ENCODE data around the gene WBP2. TPM values are rescaled to one million over a fixed set of nuclear protein-coding genes. Genes with fewer than 3 reads are reported as not detected.

Gene WBP2
- total and polyA plus RNA-seq, 2 of the 13 experiments (the other 11 are each of a cell fraction or from before 2014, with no cell fraction given), result 29.2 to 29.5 TPM

DNA sequence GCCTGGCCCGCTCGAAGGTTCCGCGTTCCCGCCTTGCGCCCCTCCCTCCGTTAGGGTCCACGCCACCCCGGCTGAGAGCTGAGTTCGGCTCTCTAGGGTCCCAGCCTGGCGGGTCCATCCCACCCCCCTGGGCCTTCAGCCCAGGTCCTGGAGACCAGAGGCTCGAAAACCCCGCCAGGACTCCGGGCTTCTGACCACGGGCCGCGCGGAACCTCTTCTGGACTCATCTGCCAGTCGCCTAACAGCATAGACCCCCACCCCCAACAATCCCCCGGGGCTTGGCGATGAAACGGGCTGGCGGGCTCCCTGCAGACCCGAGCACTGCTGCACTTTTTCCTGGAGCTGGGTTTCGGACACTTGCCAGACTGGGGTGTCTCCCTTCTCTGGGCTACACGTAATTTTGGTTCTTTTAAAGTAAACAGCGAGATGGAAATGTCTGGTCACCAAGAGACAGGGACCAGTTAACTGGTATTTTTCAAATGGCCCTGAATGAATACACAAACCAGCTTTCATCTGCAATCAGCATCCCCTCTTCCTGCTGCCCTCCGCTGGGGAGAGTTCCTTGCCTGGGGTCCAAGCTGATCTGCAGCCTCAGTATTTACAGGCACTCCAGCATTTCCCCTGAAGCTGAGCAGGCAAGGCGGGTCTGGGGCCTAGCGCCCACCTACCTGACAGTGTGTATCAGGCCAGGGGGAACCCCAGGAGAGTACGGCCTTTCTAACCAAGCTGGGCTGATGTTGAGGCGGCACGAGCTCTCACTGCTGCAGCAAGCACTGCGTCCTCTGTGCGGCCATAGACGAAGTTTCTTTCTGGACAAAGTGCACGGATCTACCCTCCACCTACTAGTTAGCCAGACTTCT is 42.3 kb upstream of the WBP2 start (continued):
- TF ChIP-seq AGO2 (optimal IDR thresholded peaks at IDR 0.05; ENCODE audit: low read depth, low read length), result peak; percentile 96
- TF ChIP-seq ZNF839 (CRISPR knock-in tag; IDR thresholded peaks at IDR 0.05; ENCODE audit: borderline replicate concordance), result no peak
- no peak for TF ChIP-seq SP1 (IDR thresholded peaks at IDR 0.05)
- TF ChIP-seq SP1 (CRISPR knock-in tag; IDR thresholded peaks at IDR 0.05), result no peak
- TF ChIP-seq NCOR1 (IDR thresholded peaks at IDR 0.05; ENCODE audit: borderline replicate concordance, low read length), result no peak
- TF ChIP-seq ZNF850 (CRISPR knock-in tag; conservative IDR thresholded peaks at IDR 0.05), result no peak
- no peak for TF ChIP-seq MIER2 (CRISPR knock-in tag; IDR thresholded peaks at IDR 0.05)
- TF ChIP-seq THAP7 (CRISPR knock-in tag; IDR thresholded peaks at IDR 0.05), result 0 out of 2 replicates have a peak, but pooled peaks have one; percentile 30
- no peak for TF ChIP-seq ZNF558 (CRISPR knock-in tag; IDR thresholded peaks at IDR 0.05; ENCODE audit: borderline replicate concordance)
- TF ChIP-seq RBM22 (optimal IDR thresholded peaks at IDR 0.05; ENCODE audit: low read length), result peak; percentile 45
- TF ChIP-seq HES4 (CRISPR knock-in tag; IDR thresholded peaks at IDR 0.05; ENCODE audit: borderline replicate concordance), result 0 out of 2 replicates have a peak, but pooled peaks have one; percentile 15
- no peak for TF ChIP-seq SNRNP70 (IDR thresholded peaks at IDR 0.05; ENCODE audit: low read depth, low read length)
- no peak for TF ChIP-seq ELF1 (CRISPR knock-in tag; IDR thresholded peaks at IDR 0.05)
- no peak for TF ChIP-seq MATR3 (CRISPR knock-in tag; IDR thresholded peaks at IDR 0.05)
- TF ChIP-seq ZNF737 (CRISPR knock-in tag; IDR thresholded peaks at IDR 0.05; ENCODE audit: borderline replicate concordance), result no peak
- TF ChIP-seq ZKSCAN1 (IDR thresholded peaks at IDR 0.05; ENCODE audit: low read length), result no peak
- TF ChIP-seq ZNF274 (CRISPR knock-in tag; IDR thresholded peaks at IDR 0.05), result no peak
- TF ChIP-seq, protein P1, sequence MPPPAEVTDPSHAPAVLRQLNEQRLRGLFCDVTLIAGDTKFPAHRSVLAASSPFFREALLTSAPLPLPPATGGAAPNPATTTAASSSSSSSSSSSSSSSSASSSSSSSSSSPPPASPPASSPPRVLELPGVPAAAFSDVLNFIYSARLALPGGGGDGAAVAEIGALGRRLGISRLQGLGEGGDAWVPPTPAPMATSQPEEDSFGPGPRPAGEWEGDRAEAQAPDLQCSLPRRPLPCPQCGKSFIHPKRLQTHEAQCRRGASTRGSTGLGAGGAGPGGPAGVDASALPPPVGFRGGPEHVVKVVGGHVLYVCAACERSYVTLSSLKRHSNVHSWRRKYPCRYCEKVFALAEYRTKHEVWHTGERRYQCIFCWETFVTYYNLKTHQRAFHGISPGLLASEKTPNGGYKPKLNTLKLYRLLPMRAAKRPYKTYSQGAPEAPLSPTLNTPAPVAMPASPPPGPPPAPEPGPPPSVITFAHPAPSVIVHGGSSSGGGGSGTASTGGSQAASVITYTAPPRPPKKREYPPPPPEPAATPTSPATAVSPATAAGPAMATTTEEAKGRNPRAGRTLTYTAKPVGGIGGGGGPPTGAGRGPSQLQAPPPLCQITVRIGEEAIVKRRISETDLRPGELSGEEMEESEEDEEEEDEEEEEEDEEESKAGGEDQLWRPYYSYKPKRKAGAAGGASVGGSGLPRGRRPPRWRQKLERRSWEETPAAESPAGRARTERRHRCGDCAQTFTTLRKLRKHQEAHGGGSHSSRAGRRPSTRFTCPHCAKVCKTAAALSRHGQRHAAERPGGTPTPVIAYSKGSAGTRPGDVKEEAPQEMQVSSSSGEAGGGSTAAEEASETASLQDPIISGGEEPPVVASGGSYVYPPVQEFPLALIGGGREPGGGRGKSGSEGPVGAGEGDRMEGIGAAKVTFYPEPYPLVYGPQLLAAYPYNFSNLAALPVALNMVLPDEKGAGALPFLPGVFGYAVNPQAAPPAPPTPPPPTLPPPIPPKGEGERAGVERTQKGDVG (CRISPR knock-in tag; IDR thresholded peaks at IDR 0.05; ENCODE audit: borderline replicate concordance), result peak; percentile 33; the same call in 1 of the 2 replicates
- TF ChIP-seq, protein P2, sequence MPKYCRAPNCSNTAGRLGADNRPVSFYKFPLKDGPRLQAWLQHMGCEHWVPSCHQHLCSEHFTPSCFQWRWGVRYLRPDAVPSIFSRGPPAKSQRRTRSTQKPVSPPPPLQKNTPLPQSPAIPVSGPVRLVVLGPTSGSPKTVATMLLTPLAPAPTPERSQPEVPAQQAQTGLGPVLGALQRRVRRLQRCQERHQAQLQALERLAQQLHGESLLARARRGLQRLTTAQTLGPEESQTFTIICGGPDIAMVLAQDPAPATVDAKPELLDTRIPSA (CRISPR knock-in tag; IDR thresholded peaks at IDR 0.05; ENCODE audit: borderline replicate concordance), result peak; percentile 86; the same call in 1 of the 2 replicates
- peak; percentile 76; the same call in 1 of the 2 replicates for TF ChIP-seq ZBTB38 (CRISPR knock-in tag; IDR thresholded peaks at IDR 0.05)
- TF ChIP-seq ZNF350 (CRISPR knock-in tag; IDR thresholded peaks at IDR 0.05; ENCODE audit: borderline replicate concordance, low read depth), result 0 out of 2 replicates have a peak, but pooled peaks have one; percentile 10
- TF ChIP-seq SSRP1 (CRISPR knock-in tag; IDR thresholded peaks at IDR 0.05), result 0 out of 2 replicates have a peak, but pooled peaks have one; percentile 25
- TF ChIP-seq, protein P3, sequence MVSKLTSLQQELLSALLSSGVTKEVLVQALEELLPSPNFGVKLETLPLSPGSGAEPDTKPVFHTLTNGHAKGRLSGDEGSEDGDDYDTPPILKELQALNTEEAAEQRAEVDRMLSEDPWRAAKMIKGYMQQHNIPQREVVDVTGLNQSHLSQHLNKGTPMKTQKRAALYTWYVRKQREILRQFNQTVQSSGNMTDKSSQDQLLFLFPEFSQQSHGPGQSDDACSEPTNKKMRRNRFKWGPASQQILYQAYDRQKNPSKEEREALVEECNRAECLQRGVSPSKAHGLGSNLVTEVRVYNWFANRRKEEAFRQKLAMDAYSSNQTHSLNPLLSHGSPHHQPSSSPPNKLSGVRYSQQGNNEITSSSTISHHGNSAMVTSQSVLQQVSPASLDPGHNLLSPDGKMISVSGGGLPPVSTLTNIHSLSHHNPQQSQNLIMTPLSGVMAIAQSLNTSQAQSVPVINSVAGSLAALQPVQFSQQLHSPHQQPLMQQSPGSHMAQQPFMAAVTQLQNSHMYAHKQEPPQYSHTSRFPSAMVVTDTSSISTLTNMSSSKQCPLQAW (CRISPR knock-in tag; IDR thresholded peaks at IDR 0.05), result peak; percentile 59; the same call in 1 of the 2 replicates

Data from HepG2 (cell line).